Measurements from ENCODE around the gene NLRP10.
"Not testable (repeated sequence)": the region's sequence is repeated elsewhere in the genome, so short reads cannot be mapped to it uniquely, and the experiment has no call there.

The NLRP10 gene

GRCh38 chr11:7999795-8000194 is 34.5 kb upstream of the NLRP10 start:
- peaks cover 40% of the 10 kb centered on the region for H3K36me3 ChIP-seq (replicated peaks)
- TF ChIP-seq CTCF (IDR thresholded peaks at IDR 0.05; ENCODE audit: low read depth, low read length, missing control alignments): no peak
- no peaks in the 10 kb centered on the region for H3K27me3 ChIP-seq (replicated peaks)
- H3K4me3 ChIP-seq (ENCODE audit: low read depth, low read length): no peak overlapping the region
- in situ Hi-C loops (cut with HindIII; ENCODE audit: low pct_ligation_motif_present, low sequenced_read_pairs): no loop called here
- no peak for DNase-seq
- no peak overlapping the region for H3K27ac ChIP-seq

- TF ChIP-seq CTCF (IDR thresholded peaks at IDR 0.05; ENCODE audit: low read depth, low read length, missing control alignments): no peak
- DNase-seq: no peak
- H3K36me3 ChIP-seq (replicated peaks): peaks cover 73% of the 10 kb centered on the region
- in situ Hi-C loops (cut with HindIII; ENCODE audit: low pct_ligation_motif_present, low sequenced_read_pairs): no loop called here
- H3K27me3 ChIP-seq (replicated peaks): no peaks in the 10 kb centered on the region
- no peak overlapping the region for H3K4me3 ChIP-seq (ENCODE audit: low read depth, low read length)
- no peak overlapping the region for H3K27ac ChIP-seq
Measured at GRCh38 chr11:7994581-7995278, 29.5 kb upstream of the NLRP10 start.

- Histone ChIP-seq H3K4me3 (ENCODE audit: low read depth, low read length) (peak overlapping the region; percentile 66), H3K27ac (peak overlapping the region; percentile 66), H3K36me3 (replicated peaks) (peaks cover 16% of the 10 kb centered on the region)
- DNase-seq; in situ Hi-C loops (cut with HindIII; ENCODE audit: low pct_ligation_motif_present, low sequenced_read_pairs); H3K27me3 ChIP-seq (replicated peaks): not testable (repeated sequence)
Measured at GRCh38 chr11:7987560-7987883, 22.3 kb upstream of the NLRP10 start.

GRCh38 chr11:7986768-7987559 is 21.7 kb upstream of the NLRP10 start, which contains the start of gene EIF3F:
EIF3F (plus strand) TSS chr11:7987337; CDS start chr11:7987353, 16 bp downstream.
- H3K4me3 ChIP-seq (ENCODE audit: low read depth, low read length): peak within 1 kb of the TSS; percentile 66
- no peaks in the 10 kb centered on the region for H3K27me3 ChIP-seq (replicated peaks)
- DNase-seq: peak; percentile 100
- H3K27ac ChIP-seq: peak within 1 kb of the TSS; percentile 66
- H3K36me3 ChIP-seq (replicated peaks): peaks cover 10% of the 10 kb centered on the region
- TF ChIP-seq CTCF (IDR thresholded peaks at IDR 0.05; ENCODE audit: low read depth, low read length, missing control alignments): peak; percentile 89
- in situ Hi-C loops (cut with HindIII; ENCODE audit: low pct_ligation_motif_present, low sequenced_read_pairs): no loop called here

GRCh38 chr11:7983832-7984590 is 18.8 kb upstream of the NLRP10 start:
- Histone ChIP-seq H3K4me3 (ENCODE audit: low read depth, low read length) (no peak overlapping the region), H3K27me3 (replicated peaks) (no peaks in the 10 kb centered on the region), H3K36me3 (replicated peaks) (no peaks in the 10 kb centered on the region), H3K27ac (no peak overlapping the region)
- TF ChIP-seq CTCF (IDR thresholded peaks at IDR 0.05; ENCODE audit: low read depth, low read length, missing control alignments): no peak
- DNase-seq: no peak
- in situ Hi-C loops (cut with HindIII; ENCODE audit: low pct_ligation_motif_present, low sequenced_read_pairs): no loop called here

GRCh38 chr11:7982582-7983119 is 17.4 kb upstream of the NLRP10 start:
- in situ Hi-C loops (cut with HindIII; ENCODE audit: low pct_ligation_motif_present, low sequenced_read_pairs): no loop called here

More at GRCh38 chr11:7982582-7983119, 17.4 kb upstream of the NLRP10 start:
- no peak for DNase-seq
- Histone ChIP-seq H3K27me3 (replicated peaks) (no peaks in the 10 kb centered on the region), H3K36me3 (replicated peaks) (no peaks in the 10 kb centered on the region), H3K27ac (no peak overlapping the region), H3K4me3 (ENCODE audit: low read depth, low read length) (no peak overlapping the region)
- TF ChIP-seq CTCF (IDR thresholded peaks at IDR 0.05; ENCODE audit: low read depth, low read length, missing control alignments): no peak
